Endometrium (tissue), 2 donors: ENCODE measurements around the gene CMTM1.
"Not testable (repeated sequence)": the region's sequence is repeated elsewhere in the genome, so short reads cannot be mapped to it uniquely, and the experiment has no call there.

Experiments used
- FAIRE-seq: peaks from 2 replicates; lab custom pipeline; 2012; peaks lifted over from hg19 to GRCh38; lab: Jason Lieb, UNC
- donor health status: control.
- donor health status: control.

CMTM1 gene

DNA sequence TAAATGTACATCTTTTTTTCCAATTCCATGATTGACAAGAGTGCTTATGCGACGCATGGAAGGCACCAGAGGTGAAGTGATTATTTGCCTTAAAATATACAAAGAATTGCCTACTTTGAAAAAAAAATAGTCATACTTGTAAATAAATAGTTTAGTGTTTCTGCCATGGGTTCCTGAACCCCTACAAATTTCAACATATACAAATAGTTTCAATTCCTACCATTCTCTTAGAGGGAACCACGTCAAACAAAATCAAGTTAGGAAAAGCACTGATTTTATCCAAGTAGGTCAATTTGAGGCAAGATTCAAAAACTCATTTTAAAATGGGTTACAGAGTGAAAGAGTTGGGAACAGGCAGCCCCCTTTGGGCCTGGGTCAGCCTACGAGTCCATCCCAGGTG lies 49.9 kb downstream of the CMTM1 start:
- no peak for FAIRE-seq

DNA sequence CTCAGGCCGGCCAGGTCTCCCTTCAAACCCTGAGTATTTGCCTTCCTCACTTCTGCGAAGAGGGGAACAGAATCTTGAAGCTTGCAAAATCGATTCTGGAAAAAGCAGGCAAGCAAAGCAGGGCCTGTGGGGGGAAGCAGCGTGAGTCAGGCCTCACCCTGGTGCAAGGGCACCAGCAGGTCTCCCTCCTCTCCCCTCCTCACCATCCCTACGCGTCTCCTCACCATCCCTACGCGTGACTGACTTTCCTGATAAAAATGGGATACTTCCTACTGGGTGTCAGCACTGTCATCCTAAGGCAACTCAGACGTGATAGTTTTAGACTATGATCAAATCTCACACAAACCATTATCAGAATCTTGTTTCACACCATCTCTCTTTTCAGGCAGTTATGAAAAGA lies 50.4 kb downstream of the CMTM1 start:
- FAIRE-seq, result no peak

DNA sequence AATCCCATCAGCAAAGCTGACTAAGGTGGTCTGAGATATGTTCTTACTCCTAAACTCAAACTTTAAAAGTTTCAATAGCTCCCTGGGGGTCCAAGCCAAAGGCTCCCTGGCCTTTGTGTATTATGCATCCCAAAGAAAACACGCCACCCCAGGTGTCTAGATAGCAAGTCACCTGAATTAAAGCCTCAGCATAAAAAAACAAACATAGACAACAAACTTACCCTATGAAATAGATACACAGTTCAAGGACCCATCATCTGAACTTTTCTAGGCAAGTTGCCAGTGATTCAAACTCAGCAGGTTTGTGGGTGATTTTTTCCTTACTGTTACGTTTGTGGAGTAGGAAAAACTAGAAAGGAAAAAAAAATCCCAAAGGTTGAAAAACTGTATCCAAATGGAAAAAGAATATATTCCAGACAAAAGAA lies 50.8 kb downstream of the CMTM1 start:
- no peak for FAIRE-seq

DNA sequence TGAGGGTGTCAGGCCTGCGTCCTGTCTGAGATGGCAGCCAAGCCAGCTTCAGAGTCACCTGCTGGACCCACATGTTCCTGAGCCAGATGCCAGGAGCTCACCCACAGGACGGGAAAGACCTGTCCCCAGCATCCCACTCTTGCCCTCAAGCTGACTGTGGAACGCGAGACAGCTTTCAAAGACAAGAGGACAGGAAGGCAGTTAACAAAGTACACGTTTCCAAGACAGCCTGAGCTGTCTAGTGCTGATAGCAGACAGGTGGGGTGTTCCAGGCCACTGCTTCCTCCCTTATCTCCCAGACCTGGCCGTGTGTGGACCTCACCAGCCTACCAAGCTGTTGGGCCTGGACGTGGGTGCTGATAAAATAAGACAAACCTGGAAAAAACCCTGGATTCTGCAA lies 51.5 kb downstream of the CMTM1 start:
- FAIRE-seq, result no peak

DNA sequence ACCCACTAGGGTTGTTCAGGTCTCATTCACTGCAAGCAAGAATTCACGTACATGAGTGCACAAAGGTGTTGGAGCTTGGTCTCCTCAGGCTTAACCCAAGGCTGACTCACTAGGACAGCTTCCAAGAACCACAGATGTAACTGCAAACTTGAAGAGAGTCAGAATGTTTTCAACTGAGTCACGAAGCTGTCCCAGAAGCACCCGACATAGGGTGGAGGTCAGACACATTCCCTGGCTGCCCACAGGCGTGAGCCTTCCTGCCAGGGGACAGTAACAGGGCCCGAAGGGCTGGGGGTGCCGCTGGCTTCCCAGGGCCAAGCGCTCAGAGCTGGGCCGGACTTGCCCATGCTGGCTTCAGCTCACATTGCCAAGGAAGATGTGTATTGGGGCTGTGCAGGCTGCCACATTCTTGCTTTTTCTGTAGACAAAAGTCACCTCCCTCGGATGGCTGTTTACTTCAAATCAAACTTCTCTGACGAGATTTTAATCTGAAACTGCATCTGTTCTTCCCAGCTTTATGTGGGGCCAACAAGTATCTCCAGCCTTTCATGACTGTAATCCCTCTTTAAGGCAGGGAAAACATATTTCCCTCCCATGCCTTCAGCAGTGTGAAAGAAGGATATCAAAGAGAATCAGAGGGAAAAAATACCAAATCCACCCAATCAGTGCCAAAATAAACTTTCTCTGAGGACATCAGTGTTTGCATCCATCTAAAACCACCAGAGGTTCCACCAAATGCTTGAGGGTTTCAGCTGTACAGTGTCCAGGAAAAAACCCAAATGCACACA lies 52.5 kb downstream of the CMTM1 start:
- no peak for FAIRE-seq

DNA sequence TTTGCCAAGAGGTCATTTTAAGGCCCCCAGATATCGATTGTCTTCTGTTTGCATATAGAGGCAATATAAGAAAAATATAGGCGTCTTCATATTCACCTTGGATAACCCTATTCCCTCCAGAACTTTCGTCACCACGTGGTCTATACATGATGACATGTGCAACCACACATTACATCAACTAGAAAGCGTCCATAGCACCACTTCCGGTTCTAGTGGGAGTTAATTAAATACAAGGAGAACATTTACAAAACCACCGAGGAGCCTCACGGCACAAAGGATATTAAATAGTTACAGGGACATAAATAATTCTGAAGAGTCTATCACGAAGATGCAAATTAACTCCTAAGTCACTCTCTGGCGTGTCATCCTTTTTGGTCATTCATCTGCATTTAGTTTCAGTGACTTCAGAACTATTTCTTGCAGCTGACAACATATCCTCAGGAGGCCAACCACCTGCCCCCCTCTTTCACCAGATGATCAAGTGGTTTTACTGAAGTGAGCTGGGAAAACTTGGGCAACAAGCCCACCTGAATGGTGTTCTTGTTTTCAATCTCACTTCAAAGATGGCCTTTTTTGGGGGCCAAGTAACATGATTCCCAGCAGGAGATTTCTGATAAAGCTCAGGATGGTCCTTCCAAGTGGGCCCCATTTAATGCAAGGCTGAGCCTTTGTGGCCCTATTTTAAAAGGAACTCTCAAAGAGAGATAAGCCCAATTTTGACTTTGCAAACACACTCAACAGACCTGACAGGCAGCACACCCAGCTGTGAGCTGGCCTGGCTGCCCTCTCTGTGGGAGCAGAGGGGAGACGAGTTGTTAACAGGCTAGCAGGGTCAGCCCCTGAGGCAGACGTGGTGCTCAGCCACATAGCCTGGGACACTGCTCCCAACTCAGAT lies 53.5 kb downstream of the CMTM1 start:
- FAIRE-seq, result no peak

DNA sequence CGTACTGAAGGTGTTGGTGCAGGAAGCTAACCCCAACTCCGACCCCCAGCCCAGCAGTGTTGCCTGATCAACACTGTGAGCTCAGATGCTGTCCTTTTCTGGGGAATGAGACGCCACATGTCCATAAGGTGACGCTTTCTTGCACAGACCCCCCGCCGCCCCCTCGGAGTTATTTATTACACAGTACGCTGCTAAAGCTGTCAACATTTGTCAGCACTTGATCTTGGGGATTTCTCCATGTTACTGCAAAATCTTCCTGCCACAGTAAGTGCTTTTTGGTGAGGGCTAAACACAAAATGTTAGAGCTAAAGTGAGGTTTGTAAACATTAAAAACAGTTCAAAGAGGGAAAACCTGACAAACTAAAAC lies 54.2 kb downstream of the CMTM1 start:
- FAIRE-seq, result no peak

DNA sequence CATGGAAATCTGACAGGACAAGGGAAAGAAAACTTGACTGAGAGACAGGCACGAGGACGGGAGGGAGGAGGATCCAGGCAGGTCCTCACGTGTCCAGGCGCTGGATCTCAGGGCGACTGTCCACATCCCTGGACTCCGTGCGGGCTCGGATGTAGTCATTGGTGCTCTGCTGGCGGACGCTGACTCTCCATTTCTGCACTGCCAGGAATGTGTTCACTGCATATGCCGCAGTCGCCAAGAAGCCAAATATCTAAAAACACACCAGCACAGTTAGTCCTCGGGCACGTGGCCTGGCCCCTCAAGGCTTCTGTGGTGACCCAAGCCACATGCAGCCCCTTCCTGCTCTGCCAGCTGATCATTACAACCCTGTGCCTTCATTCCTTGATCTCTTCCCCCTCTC lies 55.7 kb downstream of the CMTM1 start:
- no peak for FAIRE-seq

DNA sequence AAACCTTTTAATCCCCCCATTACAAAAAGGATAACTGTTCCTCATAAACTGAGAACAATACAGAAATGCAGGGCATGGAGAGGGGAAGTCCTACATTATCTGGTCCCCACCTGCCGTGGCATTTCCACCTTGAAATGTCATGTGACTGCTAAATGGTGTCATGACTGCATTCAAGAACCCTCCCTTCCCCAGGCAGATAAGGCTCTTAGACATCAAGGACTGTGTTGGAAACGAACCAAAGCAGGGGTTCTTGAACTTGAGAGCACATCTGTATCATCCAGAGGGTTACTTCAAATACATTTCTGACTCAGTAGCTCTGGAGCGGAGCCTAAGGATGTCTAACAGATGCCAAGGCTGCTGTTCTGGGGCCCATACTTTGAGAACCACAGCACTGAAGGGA lies 56.6 kb downstream of the CMTM1 start:
- FAIRE-seq, result no peak

DNA sequence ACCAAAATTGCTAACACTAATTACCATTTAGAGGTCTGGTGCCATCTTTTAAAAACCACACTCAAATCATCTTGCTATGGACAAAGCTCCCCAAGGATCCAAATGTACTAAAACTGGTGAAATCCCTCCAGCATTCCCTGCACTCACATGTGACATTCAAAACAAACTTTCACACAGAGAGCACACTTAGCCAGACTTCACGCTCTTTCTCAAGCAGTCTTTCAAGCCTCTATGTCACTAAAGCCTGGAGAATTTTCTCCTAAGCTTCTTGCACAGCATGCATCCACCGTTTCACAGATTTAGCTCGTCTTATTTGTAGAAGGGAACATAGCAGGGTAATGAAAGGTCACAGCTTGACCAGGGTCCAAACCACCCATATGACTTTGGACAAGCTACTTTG lies 57.5 kb downstream of the CMTM1 start:
- FAIRE-seq, result no peak

DNA sequence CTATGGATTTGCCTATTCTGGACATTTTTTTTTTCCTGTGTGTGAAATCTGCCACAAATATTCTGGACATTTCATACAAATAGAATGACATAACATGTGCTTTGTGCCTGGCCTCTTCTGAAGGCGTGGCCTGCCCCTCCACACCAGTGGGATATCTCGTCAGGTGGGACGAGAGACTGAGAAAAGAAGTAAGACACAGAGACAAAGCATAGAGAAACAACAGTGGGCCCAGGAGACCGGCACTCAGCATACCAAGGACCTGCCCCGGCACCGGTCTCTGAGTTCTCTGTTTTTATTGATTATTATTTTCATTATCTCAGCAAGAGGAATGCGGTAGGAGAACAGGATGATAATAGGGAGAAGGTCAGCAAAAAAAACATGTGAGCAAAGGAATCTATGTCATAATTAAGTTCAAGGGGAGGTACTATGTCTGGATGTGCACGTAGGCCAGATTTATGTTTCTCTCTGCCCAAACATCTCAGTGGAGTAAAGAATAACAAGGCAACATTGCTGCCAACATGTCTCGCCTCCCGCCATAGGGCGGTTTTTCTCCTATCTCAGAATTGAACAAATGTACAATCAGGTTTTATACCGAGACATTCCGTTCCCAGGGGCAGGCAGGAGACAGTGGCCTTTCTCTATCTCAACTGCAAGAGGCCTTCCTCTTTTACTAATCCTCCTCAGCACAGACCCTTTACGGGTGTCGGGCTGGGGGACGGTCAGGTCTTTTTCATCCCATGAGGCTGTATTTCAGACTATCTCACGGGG lies 61.6 kb downstream of the CMTM1 start:
- FAIRE-seq, result not testable (repeated sequence)
